Lower lobe of right lung (tissue), 2 donors: ENCODE results near the gene GPC1. TPM values are rescaled to one million over a fixed set of nuclear protein-coding genes. Genes with fewer than 3 reads are reported as not detected.

Experiments
- ATAC-seq, 2 donors: fragments of 200-7000 bp; cut with Tn5 transposase; one replicate each; pipeline ENCODE4 v1.9.1; 2020 to 2022; ENCODE audit warnings: mild to moderate bottlenecking in 2 of 2, moderate library complexity in 2 of 2
- DNase-seq: peaks from one replicate; pipeline ENCODE4 v3.0.0-alpha.2; 2020
- H3K27ac ChIP-seq: fragments of 200-600 bp; one replicate; pipeline ENCODE4 v1.8.0; 2022
- H3K27me3 ChIP-seq: fragments of 200-600 bp; one replicate; pipeline ENCODE4 v1.8.0; 2022; ENCODE audit warnings: low read depth
- H3K36me3 ChIP-seq: fragments of 200-600 bp; one replicate; pipeline ENCODE4 v1.8.0; 2022; ENCODE audit warnings: mild to moderate bottlenecking
- H3K4me1 ChIP-seq: fragments of 200-600 bp; one replicate; pipeline ENCODE4 v1.8.0; 2022
- H3K4me3 ChIP-seq: fragments of 200-600 bp; one replicate; pipeline ENCODE4 v1.8.0; 2022; ENCODE audit warnings: mild to moderate bottlenecking
- H3K9me3 ChIP-seq: fragments of 200-600 bp; one replicate; pipeline ENCODE4 v1.8.0; 2022
- intact Hi-C: fragments of 100-400 bp; cut with DNase I; formaldehyde crosslinking; loops from one replicate; pipeline ENCODE4 v1.11.0; 2022
- total RNA-seq: library from RNA; stranded (reverse); fragmentation: NEBNext Ultra II Directional; extraction: Animal tissue kit (Norgen Biotek cat#: 25700); gene quantifications from one replicate; pipeline ENCODE4 v1.2.1, GENCODE V29; 2021
- TF ChIP-seq, protein P1 (sequence below): fragments of 200-600 bp; IDR thresholded peaks from one replicate; pipeline ENCODE4 v1.8.0; 2022; ENCODE audit warnings: antibody characterized with exemption, mild to moderate bottlenecking
- donor health status: DM: no; HTN: yes; CAD: no; lungs with severe emphysema.

The GPC1 gene
- total RNA-seq, 1 donor from 2014 or later: 14.7 TPM

DNA sequence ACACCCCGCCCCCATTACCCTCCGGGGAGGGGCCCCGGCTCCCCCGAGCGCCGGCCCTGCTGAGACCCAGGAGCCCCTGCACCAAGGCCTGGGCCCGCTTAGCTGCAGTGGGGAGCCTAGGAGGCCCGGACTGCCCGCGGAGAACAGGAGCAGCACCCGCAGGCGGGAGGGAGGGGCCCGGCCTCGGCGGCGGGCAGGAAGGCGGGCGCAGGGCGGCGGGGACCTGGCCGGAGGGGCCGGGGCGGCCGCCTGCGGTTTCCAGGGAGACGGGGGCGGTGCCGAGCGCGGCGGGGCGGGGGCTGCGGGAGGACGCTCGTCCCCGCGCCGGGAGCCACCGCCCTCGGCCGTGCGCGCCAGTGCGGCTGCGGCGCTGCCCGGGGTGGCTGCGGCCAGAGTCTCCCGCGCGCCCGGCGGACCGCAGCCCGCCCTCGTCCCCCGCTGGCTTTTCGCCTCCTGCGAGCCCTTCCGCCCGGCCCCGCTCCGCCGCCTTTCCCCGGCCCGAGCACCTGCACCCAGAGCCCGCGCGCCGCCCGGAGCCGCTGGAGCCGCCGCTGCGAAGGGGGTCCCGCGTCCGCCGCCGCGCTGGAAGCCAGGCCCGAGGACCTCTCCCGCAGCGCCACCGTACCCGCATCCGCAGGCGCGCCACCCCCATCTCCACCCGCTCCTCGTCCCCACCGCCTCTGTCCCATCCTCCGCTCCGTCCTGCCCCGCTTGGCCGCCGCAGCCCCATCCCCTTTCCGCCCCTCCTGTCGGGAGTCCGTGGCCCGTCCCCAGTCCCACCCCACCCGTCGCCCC lies 17.2 kb downstream of the GPC1 start:
- peak overlapping the region; percentile 58 for H3K4me3 ChIP-seq
- no peak overlapping the region for H3K27ac ChIP-seq
- peaks cover 53% of the 10 kb centered on the region for H3K27me3 ChIP-seq
- intact Hi-C loops: no loop called here
- H3K36me3 ChIP-seq: no peaks in the 10 kb centered on the region
- TF ChIP-seq, protein P1, sequence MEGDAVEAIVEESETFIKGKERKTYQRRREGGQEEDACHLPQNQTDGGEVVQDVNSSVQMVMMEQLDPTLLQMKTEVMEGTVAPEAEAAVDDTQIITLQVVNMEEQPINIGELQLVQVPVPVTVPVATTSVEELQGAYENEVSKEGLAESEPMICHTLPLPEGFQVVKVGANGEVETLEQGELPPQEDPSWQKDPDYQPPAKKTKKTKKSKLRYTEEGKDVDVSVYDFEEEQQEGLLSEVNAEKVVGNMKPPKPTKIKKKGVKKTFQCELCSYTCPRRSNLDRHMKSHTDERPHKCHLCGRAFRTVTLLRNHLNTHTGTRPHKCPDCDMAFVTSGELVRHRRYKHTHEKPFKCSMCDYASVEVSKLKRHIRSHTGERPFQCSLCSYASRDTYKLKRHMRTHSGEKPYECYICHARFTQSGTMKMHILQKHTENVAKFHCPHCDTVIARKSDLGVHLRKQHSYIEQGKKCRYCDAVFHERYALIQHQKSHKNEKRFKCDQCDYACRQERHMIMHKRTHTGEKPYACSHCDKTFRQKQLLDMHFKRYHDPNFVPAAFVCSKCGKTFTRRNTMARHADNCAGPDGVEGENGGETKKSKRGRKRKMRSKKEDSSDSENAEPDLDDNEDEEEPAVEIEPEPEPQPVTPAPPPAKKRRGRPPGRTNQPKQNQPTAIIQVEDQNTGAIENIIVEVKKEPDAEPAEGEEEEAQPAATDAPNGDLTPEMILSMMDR: no peak
- DNase-seq (peak; percentile 74), ATAC-seq (peak; percentile 75 to 84)
- H3K4me1 ChIP-seq: peaks cover 22% of the 10 kb centered on the region
- no peaks in the 10 kb centered on the region for H3K9me3 ChIP-seq

DNA sequence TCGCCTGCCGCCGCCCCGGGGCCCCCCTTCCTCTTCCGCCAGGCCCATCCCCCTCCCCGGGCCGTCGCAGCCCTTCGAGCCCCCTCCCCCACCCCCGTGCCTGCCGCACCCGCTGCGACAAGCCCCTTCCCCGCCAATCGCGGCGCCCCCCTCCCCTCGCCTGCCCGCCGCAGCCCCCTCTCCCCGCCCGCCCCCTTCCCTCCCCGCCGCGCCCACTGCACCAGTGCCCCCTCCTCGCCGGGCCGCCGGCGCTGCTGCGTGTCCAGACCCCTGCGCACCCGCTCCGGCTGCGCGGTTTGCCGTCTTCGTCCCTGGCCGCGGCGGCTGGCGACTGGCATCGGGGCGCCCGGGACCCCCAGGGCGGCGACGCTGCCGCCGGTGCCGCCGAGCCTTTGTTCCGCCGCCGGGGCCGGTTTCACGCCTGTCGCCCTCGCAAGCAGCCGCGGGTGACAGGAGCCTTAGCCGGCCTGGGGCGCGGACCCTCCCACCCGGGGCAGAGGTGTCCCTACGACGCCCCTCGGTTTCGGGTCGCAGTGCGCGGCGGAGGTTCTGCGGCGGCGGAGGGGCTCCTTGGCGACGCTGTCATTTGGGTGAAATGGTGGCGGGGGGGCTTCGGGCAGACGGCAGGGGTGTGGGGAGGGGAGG lies 18.1 kb downstream of the GPC1 start:
- intact Hi-C loops: no loop called here
- Histone ChIP-seq H3K4me1 (peaks cover 22% of the 10 kb centered on the region), H3K9me3 (no peaks in the 10 kb centered on the region), H3K4me3 (peak overlapping the region; percentile 11), H3K36me3 (no peaks in the 10 kb centered on the region), H3K27me3 (peaks cover 48% of the 10 kb centered on the region), H3K27ac (no peak overlapping the region)
- TF ChIP-seq, protein P1: no peak
- ATAC-seq: no peak
- peak; percentile 31 for DNase-seq

DNA sequence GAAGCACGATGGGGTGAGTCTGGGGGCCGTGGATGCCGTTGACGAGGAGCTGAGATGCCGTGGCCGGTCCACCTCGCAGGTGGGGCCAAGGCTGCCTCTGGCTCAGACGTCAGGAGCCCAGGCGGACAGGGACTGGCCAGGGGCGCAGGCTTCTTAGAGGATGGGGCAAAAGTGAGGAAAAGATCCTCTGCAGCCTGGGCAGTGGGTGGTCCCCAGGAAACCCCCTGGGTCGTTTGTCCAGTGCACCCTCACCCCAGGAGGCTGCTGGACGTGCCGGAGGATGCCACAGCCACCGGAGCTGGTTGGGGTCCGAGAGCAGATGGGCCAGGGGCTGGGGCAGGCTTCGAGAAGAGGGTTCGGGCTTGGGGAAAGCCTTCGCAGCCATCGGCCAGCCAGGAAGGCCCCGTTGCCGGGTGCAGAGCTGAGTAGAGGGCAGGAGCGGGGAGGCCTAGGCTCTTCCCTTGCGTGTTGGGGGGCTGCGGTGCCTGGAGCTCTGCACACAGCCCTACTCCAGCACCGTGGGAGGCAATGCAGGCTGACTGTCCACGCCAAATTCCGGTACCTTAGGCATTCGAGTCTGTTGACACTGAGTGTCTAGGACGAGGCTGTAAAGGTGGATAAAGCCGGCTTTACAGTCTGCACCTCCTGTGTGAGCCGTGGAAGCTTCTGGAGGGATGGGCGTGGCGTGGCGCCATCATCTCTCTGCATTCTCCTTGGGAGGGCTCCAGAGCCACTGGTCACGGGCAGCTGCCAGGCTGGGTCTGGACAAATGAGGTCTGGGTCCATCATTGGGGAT lies 18.8 kb downstream of the GPC1 start:
- no peaks in the 10 kb centered on the region for H3K36me3 ChIP-seq
- no peak overlapping the region for H3K27ac ChIP-seq
- no peak overlapping the region for H3K4me3 ChIP-seq
- DNase-seq (no peak), ATAC-seq (no peak)
- intact Hi-C loops: no loop called here
- no peaks in the 10 kb centered on the region for H3K9me3 ChIP-seq
- H3K4me1 ChIP-seq: peaks cover 22% of the 10 kb centered on the region
- H3K27me3 ChIP-seq: peaks cover 46% of the 10 kb centered on the region
- TF ChIP-seq, protein P1: no peak

DNA sequence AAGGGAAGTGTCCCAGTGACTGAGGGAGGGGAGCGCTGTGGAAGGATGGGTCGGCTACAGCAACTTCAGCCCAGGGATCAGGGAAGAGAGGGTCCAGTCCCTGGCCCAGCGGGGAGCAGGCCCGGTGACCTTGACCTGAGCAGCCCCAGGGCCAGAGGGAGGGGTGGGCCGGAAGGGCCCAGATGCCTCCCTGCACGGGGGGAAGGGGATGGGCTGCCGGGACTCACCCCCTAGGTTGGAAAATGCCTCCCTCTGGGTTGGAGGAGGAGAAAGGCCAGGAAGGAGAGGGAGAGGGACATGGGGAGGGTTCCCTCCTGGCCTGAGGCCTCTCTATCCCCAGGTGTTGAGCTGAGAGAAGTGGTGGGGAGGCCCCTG lies 19.8 kb downstream of the GPC1 start:
- ATAC-seq (no peak), DNase-seq (no peak)
- Histone ChIP-seq H3K27ac (no peak overlapping the region), H3K4me3 (no peak overlapping the region), H3K36me3 (no peaks in the 10 kb centered on the region), H3K27me3 (peaks cover 40% of the 10 kb centered on the region), H3K4me1 (peaks cover 22% of the 10 kb centered on the region), H3K9me3 (no peaks in the 10 kb centered on the region)
- intact Hi-C loops: no loop called here
- TF ChIP-seq, protein P1: no peak

DNA sequence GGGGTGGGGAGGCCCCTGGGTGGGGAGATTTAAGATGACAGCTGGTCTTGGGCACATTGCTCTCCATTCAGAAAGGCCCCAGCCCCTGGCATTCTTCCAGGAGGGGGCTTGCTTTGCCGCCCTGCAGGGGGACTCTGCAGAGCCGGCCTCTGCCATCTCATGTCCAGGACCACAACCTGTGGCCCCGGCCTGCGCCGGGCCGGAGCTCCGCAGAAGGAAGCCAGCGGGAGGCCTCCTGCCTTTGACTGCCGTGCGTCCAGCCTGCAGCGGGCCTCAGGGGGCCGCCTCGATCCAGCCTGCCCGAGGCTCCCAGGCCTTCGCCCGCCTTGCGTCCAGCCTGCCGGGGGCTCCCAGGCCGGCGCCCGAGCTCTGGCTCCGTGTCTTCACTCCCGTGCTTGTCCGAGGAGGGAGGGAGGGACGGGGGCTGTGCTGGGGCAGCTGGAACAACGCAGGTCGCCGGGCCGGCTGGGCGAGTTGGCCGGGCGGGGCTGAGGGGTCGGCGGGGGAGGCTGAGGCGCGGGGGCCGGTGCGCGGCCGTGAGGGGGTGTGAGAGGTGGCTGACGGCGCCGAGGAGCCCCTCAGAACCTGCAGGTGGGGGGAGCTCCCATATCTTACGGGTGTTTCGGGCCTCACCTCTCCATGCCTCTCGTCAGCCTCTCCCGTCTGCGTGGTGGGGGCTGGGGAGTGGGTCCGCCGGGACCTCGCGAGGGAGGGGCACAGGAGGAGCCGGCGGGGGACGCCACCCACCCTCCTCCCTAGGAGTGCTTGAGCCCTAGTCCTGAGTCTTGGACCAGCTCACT lies 20.4 kb downstream of the GPC1 start:
- peaks cover 39% of the 10 kb centered on the region for H3K27me3 ChIP-seq
- H3K36me3 ChIP-seq: no peaks in the 10 kb centered on the region
- H3K27ac ChIP-seq: no peak overlapping the region
- H3K9me3 ChIP-seq: no peaks in the 10 kb centered on the region
- intact Hi-C loops: no loop called here
- TF ChIP-seq, protein P1: no peak
- peak; percentile 52 to 55 for ATAC-seq
- no peak for DNase-seq
- H3K4me1 ChIP-seq: peaks cover 22% of the 10 kb centered on the region
- H3K4me3 ChIP-seq: peak overlapping the region; percentile 12
